GM18502 (cell line): ENCODE results near the gene USP40.

Experiments
- ATAC-seq: cut with Tn5 transposase; IDR thresholded peaks from one replicate; pipeline ENCODE4 v1.9.1; 2021; ENCODE audit warnings: mild to moderate bottlenecking; ENCODE audit not compliant: unreplicated experiment, poor library complexity

The USP40 gene

GRCh38 chr2:233501198-233502076, 65.1 kb downstream of the USP40 start:
- peak; percentile 69 for ATAC-seq

DNA sequence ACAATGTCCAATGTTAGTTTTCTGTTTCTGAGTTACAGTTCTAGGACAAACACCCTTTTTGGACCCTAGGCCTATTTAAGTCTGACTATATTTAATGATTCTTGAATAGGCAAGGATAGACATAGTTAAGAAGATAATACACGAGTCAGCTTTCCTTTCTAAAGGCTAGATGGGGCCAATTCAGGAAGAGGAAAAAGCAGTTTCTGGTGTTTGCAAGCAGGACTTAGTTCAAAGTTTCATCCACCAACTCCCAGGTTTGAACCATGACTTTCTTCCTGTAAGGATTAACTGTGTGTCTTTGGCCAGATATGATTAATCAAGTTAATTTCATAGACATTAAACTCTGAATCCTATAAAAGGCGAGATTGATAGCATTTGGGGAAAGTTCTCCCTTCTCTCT, 66.7 kb downstream of the USP40 start:
- no peak for ATAC-seq

GRCh38 chr2:233498126-233498525, 68.5 kb downstream of the USP40 start:
- ATAC-seq: no peak

DNA sequence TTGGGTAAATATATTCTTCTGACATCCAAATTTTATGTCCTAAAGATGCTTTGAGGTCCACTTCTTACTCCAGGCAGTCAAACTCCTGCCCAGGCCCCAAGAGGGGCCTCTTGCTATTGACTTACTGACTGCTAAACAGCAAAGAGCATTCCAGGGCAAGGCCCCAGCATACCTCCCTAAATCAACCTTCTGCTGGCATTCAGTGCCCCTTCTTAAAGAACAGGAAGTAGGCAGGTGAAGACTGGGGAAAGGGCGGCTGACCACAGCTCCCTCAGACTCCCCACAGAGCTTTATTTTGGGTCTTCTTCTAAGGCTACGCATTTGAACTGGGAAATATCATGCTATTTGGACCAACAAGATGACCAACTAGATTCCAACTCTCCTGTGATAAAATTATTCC, 68.9 kb downstream of the USP40 start:
- ATAC-seq: no peak

DNA sequence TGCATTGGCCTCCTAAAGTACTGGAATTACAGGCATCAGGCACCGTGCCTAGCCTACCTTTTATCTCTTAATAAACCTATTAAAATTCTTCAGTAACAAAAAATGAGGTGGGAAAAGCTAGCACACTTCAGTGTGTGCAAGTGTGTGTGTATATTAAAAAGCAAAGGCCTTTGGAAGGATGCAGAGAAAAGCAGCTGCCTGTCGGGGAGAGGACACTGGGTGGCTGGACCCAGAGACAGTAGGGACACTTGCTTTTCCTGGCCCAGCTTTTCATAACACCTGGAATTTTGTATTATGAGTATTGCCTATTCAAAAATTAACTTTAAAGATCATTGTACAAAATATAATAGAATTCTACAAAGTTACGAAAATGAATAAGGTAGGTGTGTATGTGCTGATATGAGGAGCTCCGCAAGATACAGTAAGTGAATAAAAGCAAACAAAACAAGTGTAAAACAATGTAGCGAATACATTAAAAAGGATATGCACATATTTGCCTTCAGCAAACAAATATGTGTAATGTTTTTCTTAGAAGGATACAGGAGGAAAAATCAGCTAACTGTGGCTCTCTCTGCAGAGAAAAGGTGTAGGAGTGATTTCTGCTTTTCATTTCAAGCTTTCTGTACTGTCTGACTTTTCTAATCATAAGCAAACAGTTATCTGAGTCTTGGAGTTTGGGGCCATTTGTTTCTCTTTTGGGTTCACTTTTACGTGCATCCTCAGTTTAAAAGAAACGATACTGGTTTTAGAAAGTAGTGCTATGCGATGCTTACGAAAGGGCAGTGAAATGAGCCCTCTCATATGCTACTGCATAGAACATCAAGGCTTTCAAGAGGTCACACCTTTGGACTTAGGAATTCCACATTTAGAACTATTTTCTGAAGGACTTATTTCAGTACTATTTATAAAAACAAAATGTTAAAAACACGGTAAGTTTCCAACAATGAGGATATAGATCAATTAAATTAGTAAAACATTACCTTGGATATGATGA, 70.8 kb downstream of the USP40 start:
- ATAC-seq: no peak

DNA sequence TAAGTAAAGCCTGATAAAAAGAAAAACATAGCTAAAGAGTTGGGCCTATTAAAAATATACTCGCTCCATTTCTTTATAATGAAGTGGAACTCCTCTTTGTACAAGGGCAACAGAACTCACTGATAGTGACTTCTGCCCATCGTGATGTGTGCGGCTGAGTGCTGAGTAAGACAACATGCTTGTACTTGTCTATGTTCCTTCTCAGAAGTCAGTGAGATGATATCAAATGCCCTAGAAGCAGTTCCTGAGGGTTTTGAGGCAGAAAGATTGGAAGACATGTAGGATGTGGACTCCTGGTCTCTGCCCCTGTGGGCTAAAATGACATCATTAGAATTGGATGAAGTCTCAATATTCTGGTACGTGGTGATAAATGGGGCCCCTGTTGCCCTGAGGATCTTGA, 73.8 kb downstream of the USP40 start:
- no peak for ATAC-seq

GRCh38 chr2:233492078-233492477, 74.5 kb downstream of the USP40 start:
- no peak for ATAC-seq

DNA sequence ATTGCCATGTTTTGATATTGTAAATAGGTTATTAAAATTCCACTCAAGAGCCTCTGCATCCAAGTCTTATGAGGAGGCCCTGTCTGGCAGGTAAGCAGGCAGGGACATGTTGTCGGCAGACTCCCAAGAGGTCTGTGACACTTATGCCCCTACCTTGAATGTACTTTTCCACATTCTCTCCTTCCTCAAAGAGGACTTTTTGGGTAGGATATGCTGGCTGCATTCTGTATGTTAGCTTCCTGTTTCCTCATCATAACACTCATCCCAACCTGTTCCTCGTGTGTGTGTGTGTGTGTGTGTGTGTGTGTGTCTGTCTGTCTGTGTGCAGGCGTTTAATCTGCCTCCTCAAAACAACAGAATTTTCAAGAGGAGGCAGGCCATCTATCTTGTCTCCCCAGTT, 75.3 kb downstream of the USP40 start:
- ATAC-seq: no peak

GRCh38 chr2:233490831-233491230, 75.8 kb downstream of the USP40 start:
- no peak for ATAC-seq

DNA sequence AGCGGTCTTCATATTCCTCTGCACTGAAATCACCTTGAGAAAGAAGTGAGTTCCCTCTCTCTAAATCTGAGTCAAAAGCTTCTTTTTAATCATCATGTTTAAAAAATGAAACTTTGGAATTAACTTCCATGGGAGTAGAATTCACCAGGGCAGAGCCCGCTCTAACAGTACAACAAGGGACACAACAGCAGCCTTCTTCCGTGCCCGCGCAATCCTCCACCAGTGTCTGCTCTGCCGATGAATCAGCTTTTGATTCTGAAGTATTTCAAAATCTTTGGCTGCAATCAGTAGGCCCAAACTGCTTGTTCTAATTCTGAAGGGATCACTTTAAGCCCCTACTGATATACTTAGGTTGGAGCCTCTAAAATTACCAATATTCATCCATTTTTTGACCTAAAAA, 76.9 kb downstream of the USP40 start:
- no peak for ATAC-seq

DNA sequence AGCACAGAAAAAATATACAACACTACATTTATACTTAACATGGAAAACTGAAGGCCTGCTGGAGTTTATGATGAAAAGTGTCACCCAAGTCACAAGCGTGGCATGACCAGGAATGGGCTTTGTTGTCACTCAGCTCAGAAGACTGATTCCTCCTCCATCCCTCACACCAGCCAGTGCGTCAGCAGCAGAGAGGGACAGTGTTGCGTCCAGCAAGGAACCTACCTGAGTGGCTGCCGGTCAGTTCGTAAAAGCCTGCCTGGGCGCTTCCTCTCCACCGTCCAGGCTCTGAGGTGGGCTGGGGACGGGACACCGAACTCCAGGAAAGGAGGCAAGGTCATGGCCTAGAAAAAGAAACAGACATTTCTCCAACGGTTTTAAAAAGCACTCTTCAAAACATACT, 77.4 kb downstream of the USP40 start:
- no peak for ATAC-seq

DNA sequence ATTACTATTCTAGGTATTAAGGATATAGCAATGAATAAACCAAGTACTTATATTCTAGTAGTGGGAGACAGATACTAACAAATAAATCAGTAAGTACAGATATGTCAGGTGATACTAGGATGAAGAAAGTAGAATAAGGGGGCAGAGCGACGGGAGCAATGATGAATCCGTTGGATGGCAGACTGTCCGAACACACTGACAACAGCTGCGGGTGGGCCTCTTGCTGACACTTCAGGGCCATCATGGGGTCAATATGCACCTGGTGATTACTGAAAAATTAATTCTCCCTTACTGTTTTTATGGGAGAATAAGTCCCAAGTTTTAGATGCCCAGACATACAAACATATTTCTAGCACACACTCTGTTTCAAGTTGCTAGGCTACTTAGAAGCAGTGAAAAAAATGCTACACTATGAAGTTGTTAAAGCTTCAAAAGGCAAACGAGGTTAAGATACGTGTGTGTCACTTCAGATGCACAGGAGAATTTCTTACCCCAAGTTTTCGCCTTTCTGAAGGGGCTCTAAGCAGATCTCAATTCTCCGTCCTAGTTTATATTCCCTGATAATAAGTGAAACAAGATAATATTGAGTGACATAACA, 78.7 kb downstream of the USP40 start:
- no peak for ATAC-seq

DNA sequence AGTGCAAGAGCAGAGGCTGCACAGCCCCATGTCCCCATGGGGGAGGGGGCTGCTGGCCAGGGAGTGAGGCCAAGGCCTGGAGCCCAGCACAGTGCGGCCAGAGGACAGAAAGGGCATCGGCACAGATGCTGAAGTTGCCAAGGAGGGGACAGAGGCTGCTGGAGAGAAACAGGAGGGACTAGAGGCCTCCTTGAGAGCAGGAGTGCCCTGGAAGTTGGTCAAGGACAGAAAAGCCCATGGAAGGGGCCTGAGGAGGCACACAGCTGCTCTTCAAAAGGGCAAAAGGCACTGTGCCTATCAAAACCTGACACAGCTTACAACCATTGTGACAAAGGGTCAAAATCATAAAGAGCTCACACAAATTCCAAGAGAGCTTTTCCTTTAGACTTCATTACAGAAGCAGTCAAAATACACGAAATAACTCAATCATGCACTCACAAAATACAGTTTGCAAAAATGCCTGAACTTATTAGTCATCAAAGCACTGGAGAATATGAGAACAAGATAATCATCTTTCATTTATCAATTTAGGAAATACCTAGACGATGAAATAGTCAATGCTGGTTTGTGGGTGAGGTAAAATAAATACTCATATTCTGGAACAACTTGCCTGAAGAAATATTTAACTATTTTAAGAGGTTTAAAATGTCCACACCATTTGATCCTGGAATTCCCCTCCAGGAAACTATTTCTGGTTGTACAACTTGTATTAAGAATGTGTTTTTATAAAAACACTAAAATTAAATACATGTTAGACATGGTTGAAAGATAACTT, 79.6 kb downstream of the USP40 start:
- no peak for ATAC-seq

DNA sequence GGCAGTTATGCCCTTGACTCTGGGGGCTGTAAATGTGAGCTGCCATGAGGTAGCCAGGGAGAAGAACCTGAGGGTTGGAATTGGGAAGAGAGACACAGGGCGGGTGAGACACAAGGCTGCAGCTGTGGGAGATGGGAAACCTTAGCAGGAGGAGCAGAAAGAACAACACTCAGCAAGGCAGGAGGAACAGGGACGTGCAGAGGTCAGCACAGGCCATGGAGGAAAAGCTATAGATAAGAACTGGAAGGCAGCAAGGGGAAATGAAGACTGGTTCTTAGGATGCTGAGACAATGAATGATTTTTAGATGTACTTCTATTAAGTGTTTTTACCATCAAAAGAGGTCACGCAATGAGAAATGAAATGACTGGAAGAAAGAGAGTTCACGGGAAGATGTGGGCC, 80.2 kb downstream of the USP40 start:
- ATAC-seq: no peak

GRCh38 chr2:233485726-233486125, 80.9 kb downstream of the USP40 start:
- no peak for ATAC-seq

- ATAC-seq: no peak
These were observed 84.0 kb downstream of the USP40 start for GRCh38 chr2:233482616-233483015.

DNA sequence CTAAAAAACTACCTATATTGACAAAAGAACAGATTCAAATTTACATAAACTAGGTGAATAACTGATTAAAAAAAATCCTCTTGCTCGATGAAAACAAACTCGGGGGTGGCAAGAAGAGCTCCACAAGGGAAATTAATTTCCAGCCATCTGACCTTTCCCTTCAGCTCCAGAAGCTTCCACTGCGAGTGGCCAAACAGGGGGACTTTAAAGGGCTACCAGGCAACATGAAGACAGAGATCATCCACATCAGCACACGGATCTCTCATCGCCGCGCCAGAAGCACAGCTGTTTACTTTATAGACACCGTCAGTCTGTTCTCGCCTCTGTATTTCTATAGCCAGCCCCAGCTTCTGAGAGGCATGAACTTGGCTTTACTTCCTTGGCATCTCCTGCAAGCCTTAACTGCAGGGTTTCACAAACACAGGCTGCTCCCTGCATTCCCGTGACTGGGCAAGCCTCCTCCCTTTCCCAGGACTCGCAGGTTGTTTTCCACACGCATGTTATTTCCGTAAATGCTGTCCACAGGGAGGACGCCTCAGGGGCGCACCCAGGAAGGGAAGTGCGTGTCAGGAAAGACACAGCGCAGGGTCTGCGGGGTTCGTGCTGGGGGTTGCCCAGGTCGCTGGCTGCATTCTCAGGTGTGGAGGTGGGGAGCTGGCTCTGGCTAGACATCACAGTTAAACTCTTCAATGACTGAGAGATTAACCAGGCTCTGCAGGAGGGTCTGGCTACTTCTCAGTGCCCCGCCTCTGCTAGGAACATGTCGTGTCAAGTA, 85.0 kb downstream of the USP40 start:
- ATAC-seq: no peak

DNA sequence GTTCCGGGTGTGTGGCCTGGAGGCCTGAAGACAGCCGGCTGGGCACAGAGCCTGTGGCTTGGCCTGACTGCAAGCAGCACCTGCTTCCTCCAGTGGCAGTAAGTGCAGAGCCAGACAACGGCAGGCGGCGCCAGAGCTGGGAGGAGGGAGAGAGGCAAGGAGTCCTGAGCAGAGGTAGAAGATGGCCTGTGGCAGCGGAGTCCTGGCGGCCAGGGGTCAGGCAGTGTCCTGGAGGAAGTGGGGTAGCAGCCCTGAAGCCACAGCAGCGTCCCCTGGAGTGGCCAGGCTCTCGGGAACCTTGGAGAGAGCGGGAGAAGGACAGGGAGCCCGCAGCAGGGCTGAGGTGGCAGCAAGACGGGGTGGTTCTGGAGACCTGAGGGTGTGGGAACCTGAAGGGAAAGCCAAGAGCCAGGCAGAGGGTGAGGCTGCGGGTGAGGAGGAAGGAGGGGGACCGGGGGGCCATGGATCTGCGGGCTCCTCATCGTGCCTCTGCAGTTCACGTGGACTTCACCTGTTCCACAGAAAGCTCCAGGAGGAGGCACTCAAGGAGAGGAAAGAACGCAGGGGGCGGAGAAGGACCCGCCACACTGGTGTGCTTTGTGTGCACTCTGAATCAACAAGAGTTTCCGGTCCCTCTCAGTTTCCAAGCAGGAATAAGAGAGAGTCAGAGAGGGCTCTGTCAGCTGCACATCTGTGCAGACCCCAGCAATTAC, 85.9 kb downstream of the USP40 start:
- no peak for ATAC-seq
